Bronchial epithelial cell (primary cell): ENCODE measurements around the gene ZSCAN16. TPM values are rescaled to one million over a fixed set of nuclear protein-coding genes. Genes with fewer than 3 reads are reported as not detected.

Experiments
- DNase-seq: peaks from one replicate; pipeline ENCODE4 v3.0.0-alpha.2; 2010; ENCODE audit warnings: low read depth
- FAIRE-seq: peaks from 2 replicates; lab custom pipeline; 2011; peaks lifted over from hg19 to GRCh38; lab: Jason Lieb, UNC
- H3K27me3 ChIP-seq: 2 replicates; pipeline ENCODE4 v1.5.1; 2011; ENCODE audit warnings: low read length; ENCODE audit not compliant: control insufficient read depth, insufficient read depth
- H3K36me3 ChIP-seq: 2 replicates; pipeline ENCODE4 v1.5.1; 2011; ENCODE audit warnings: low read length; ENCODE audit not compliant: control insufficient read depth, insufficient read depth
- H3K4me3 ChIP-seq: 2 replicates; pipeline ENCODE4 v1.5.1; 2011; ENCODE audit warnings: mild to moderate bottlenecking, low read depth, low read length, control low read depth
- total RNA-seq: library from RNA; depleted of rRNA; stranded (reverse); fragments of >200 nt; gene quantifications from 2 replicates; pipeline ENCODE4 v1.2.1, GENCODE V29; 2014
- TF ChIP-seq, protein P1 (sequence below): IDR thresholded peaks from 2 replicates; pipeline ENCODE4 v1.5.1; 2011; ENCODE audit warnings: mild to moderate bottlenecking, moderate library complexity, low read length, control low read depth, inconsistent platforms; ENCODE audit not compliant: insufficient read depth, severe bottlenecking

Gene ZSCAN16
- total RNA-seq, 1 donor from 2014 or later = 9.5 TPM

DNA sequence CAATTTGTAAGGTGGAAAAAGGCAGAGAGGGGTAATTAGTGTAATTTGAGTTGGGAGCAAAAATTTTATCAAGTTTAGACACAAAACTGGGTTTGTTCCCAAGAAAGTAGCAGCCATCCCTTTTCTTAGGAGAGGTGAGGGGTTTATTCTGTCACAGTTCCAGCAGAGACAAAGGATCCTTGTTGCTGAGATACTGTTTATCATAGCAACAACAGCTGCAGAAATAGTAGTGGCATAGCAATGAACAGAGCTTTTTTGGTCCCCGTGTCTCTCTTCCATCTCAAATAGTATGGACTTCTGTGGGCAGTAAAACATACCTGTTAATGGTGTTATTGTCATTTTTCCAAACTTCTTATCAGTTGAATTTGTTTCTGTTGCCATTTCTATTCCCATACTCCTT, 41.2 kb downstream of the ZSCAN16 start:
- DNase-seq (no peak), FAIRE-seq (no peak)
- TF ChIP-seq, protein P1, sequence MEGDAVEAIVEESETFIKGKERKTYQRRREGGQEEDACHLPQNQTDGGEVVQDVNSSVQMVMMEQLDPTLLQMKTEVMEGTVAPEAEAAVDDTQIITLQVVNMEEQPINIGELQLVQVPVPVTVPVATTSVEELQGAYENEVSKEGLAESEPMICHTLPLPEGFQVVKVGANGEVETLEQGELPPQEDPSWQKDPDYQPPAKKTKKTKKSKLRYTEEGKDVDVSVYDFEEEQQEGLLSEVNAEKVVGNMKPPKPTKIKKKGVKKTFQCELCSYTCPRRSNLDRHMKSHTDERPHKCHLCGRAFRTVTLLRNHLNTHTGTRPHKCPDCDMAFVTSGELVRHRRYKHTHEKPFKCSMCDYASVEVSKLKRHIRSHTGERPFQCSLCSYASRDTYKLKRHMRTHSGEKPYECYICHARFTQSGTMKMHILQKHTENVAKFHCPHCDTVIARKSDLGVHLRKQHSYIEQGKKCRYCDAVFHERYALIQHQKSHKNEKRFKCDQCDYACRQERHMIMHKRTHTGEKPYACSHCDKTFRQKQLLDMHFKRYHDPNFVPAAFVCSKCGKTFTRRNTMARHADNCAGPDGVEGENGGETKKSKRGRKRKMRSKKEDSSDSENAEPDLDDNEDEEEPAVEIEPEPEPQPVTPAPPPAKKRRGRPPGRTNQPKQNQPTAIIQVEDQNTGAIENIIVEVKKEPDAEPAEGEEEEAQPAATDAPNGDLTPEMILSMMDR = no peak
- Histone ChIP-seq H3K36me3 (no peaks in the 10 kb centered on the region), H3K4me3 (no peak overlapping the region), H3K27me3 (no peaks in the 10 kb centered on the region)

DNA sequence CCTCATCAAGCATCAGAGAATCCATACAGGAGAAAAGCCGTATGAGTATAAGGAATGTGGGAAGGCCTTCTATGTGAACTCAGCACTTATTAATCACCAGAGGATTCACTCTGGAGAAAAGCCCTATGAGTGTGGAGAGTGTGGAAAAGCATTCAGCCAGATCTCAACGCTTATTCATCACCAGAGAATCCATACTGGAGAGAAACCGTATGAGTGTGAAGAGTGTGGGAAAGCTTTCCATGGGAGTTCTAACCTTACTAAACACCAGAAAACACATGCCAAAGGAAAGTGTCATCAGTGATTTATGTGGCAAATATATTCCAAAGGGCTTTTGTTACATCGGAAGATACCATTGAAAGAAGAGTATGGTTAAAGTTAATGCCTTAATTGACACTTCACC, 42.7 kb downstream of the ZSCAN16 start:
- Histone ChIP-seq H3K36me3 (no peaks in the 10 kb centered on the region), H3K4me3 (no peak overlapping the region), H3K27me3 (no peaks in the 10 kb centered on the region)
- DNase-seq (peak; percentile 77), FAIRE-seq (no peak)
- TF ChIP-seq, protein P1 = no peak

DNA sequence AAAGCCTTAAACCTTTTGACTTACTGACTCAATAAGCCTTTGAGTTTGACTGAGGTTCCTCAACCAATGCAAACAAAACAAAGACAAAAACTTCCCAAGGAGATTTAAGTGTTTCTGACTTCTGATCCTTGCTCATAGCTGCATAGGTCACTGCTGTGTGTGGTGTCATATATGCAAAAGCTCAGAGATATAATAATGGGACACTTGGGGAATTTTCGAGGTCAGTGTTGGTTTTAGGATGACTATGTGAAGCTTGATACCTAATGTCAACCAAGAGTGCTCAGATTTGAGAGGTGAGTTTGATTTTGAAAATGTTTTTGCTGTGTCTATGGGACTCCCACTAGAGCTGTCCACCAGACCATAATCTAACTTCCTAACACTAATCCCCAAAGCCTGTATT, 43.5 kb downstream of the ZSCAN16 start:
- H3K4me3 ChIP-seq = no peak overlapping the region
- H3K36me3 ChIP-seq = no peaks in the 10 kb centered on the region
- TF ChIP-seq, protein P1 = no peak
- H3K27me3 ChIP-seq = no peaks in the 10 kb centered on the region
- FAIRE-seq (no peak), DNase-seq (no peak)

DNA sequence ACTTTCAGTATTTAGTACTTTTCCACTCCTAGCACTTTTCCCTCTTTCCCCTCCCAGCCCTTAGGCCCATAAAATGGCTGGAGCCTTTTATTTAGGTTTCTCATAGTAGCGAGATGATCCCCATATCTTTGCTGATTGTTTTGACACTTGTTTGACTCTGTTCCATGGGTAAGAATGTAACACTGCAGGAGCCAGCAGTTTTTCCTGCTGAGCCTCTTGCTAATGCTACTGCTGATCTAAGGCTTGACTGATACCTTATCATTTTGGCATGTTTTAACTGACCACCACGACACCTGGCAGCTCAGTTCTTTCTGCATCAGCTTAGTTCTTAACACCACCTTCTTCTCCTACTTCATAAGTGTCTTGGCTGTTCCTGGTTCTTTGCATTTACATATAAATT, 46.9 kb downstream of the ZSCAN16 start:
- no peaks in the 10 kb centered on the region for H3K27me3 ChIP-seq
- FAIRE-seq (no peak), DNase-seq (no peak)
- H3K36me3 ChIP-seq = no peaks in the 10 kb centered on the region
- H3K4me3 ChIP-seq = no peak overlapping the region
- TF ChIP-seq, protein P1 = no peak

DNA sequence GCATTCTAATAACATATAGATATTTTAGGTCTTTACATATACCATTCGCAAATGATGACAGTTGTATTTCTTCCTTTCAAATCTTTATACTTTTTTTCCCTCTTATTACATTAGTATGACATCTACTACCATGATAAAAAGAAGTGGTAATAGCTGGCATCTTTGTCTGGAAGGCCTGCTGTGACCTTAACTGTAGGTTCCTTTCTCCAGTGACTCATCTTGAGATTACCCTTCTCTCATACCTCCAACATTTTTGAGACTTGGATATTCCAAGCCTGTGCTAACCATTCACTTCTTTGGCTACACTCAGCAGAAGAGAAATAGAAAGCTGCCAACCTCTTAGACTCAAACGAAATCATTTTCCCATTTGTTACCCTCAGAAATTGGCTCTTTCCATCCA, 47.6 kb downstream of the ZSCAN16 start:
- TF ChIP-seq, protein P1 = no peak
- no peak for FAIRE-seq
- H3K4me3 ChIP-seq = no peak overlapping the region

DNA sequence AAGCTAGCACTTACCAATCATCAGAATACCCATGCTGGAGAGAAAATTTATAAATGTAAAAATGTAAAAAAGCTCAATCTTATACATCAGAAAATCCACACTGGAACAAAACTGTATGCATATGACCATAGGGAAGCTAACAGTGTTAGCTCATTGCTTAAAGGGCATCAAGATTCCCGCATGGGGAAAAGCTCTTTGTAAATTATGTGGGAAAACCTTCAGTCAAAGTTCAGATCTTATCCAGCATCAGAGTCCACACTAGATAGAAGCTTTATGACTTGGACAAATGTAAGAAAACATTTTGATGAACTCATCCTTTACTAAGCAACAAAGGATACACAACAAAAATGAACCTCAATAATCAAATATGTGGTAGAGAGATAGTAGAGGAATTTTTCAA, 52.0 kb downstream of the ZSCAN16 start:
- TF ChIP-seq, protein P1 = no peak
- FAIRE-seq (no peak), DNase-seq (no peak)
- no peak overlapping the region for H3K4me3 ChIP-seq
- H3K36me3 ChIP-seq = no peaks in the 10 kb centered on the region
- H3K27me3 ChIP-seq = no peaks in the 10 kb centered on the region

More for the DNA sequence above, 47.6 kb downstream of the ZSCAN16 start:
- DNase-seq = no peak
- H3K27me3 ChIP-seq = no peaks in the 10 kb centered on the region
- no peaks in the 10 kb centered on the region for H3K36me3 ChIP-seq
